ENCODE results near the gene C10orf90.

DNA sequence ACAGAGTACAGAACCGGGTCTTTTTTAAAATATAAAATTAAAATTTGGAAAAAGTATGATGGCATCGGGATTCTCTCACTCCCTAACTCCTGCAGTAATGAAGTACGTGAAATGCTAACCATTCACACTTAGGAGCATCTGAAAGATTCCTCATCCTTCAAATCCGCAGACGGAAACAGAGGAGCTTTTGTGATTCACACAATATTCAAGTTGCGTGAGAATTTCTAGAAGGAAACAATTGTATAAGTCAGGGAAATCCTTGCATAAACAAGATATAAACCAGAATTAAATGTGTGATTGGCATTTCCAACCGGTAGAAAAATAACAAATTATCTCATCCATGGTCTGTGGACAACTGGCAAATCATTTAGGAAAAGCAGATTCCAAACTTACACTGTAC is 179.0 kb downstream of the C10orf90 start:
- no peak for TF ChIP-seq ZFP30 (CRISPR knock-in tag; IDR thresholded peaks at IDR 0.05)
- TF ChIP-seq, protein P1, sequence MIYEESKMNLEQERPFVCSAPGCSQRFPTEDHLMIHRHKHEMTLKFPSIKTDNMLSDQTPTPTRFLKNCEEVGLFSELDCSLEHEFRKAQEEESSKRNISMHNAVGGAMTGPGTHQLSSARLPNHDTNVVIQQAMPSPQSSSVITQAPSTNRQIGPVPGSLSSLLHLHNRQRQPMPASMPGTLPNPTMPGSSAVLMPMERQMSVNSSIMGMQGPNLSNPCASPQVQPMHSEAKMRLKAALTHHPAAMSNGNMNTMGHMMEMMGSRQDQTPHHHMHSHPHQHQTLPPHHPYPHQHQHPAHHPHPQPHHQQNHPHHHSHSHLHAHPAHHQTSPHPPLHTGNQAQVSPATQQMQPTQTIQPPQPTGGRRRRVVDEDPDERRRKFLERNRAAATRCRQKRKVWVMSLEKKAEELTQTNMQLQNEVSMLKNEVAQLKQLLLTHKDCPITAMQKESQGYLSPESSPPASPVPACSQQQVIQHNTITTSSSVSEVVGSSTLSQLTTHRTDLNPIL (CRISPR knock-in tag; IDR thresholded peaks at IDR 0.05; ENCODE audit: low read depth): no peak
- no peak for TF ChIP-seq SNAI2 (CRISPR knock-in tag; IDR thresholded peaks at IDR 0.05)
- TF ChIP-seq ARNTL (CRISPR knock-in tag; IDR thresholded peaks at IDR 0.05; ENCODE audit: borderline replicate concordance, low read depth): no peak
- TF ChIP-seq ESRRG (CRISPR knock-in tag; IDR thresholded peaks at IDR 0.05): no peak
- TF ChIP-seq, protein P2, sequence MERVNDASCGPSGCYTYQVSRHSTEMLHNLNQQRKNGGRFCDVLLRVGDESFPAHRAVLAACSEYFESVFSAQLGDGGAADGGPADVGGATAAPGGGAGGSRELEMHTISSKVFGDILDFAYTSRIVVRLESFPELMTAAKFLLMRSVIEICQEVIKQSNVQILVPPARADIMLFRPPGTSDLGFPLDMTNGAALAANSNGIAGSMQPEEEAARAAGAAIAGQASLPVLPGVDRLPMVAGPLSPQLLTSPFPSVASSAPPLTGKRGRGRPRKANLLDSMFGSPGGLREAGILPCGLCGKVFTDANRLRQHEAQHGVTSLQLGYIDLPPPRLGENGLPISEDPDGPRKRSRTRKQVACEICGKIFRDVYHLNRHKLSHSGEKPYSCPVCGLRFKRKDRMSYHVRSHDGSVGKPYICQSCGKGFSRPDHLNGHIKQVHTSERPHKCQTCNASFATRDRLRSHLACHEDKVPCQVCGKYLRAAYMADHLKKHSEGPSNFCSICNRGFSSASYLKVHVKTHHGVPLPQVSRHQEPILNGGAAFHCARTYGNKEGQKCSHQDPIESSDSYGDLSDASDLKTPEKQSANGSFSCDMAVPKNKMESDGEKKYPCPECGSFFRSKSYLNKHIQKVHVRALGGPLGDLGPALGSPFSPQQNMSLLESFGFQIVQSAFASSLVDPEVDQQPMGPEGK (CRISPR knock-in tag; IDR thresholded peaks at IDR 0.05; ENCODE audit: borderline replicate concordance): no peak
- TF ChIP-seq ISL1 (CRISPR knock-in tag; IDR thresholded peaks at IDR 0.05): no peak
- TF ChIP-seq ZNF70 (CRISPR knock-in tag; IDR thresholded peaks at IDR 0.05): no peak
- no peak for TF ChIP-seq GLIS3 (CRISPR knock-in tag; IDR thresholded peaks at IDR 0.05)
- no peak for TF ChIP-seq BACH2 (CRISPR knock-in tag; IDR thresholded peaks at IDR 0.05; ENCODE audit: borderline replicate concordance)
- TF ChIP-seq, protein P3, sequence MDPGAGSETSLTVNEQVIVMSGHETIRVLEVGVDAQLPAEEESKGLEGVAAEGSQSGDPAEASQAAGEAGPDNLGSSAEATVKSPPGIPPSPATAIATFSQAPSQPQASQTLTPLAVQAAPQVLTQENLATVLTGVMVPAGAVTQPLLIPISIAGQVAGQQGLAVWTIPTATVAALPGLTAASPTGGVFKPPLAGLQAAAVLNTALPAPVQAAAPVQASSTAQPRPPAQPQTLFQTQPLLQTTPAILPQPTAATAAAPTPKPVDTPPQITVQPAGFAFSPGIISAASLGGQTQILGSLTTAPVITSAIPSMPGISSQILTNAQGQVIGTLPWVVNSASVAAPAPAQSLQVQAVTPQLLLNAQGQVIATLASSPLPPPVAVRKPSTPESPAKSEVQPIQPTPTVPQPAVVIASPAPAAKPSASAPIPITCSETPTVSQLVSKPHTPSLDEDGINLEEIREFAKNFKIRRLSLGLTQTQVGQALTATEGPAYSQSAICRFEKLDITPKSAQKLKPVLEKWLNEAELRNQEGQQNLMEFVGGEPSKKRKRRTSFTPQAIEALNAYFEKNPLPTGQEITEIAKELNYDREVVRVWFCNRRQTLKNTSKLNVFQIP (CRISPR knock-in tag; IDR thresholded peaks at IDR 0.05; ENCODE audit: borderline replicate concordance, low read depth): no peak
